ENCODE measurements around the gene SLC25A21. TPM values are rescaled to one million over a fixed set of nuclear protein-coding genes. Genes with fewer than 3 reads are reported as not detected.
"Not testable (repeated sequence)": the region's sequence is repeated elsewhere in the genome, so short reads cannot be mapped to it uniquely, and the experiment has no call there.

The SLC25A21 gene
- total and polyA plus RNA-seq, 4 donors = 0.65 to 1.4 (median 1.3) TPM; not detected in 1

DNA sequence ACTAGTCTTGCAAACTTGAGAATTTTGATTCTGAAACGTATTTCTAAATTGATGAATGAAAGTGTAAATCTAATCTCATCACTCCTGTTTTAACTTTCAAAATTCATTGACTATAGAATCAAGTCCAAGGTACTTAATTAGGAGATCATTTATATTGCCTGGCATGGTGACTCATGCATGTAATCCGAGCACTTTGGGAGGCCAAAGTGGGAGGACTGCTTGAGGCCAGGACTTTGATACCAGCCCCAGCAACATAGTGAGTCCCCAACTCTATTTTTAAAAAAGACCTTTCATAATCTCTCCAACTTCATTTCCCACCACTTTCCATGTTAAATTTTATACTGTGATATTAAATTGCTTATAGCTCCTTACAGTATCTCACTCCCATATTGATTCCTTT lies 22.3 kb upstream of the SLC25A21 start:
- intact Hi-C loops (cut with DNase I) = loop anchor here in 1 of 2 donors (5.0 kb wide), 1 partner anchor 532 kb away; the partner anchor contains the start of gene PAX9
- H3K9me3 ChIP-seq (ENCODE audit: control insufficient read depth, low read length) = no peaks in the 10 kb centered on the region
- no peak overlapping the region for H3K4me3 ChIP-seq (ENCODE audit: low read length in 2 of 2)
- H3K27ac ChIP-seq (ENCODE audit: low read depth in 1 of 2, low read length in 2 of 2) = no peak overlapping the region
- WGBS, 2 donors = 90 to 91% methylated on average over 2 of the region's 2 CpGs
- no peaks in the 10 kb centered on the region for H3K4me1 ChIP-seq (ENCODE audit: control insufficient read depth in 1 of 2, insufficient read depth in 2 of 2, low read length in 2 of 2)
- no peak for DNase-seq
- no peaks in the 10 kb centered on the region for H3K36me3 ChIP-seq (ENCODE audit: control insufficient read depth in 1 of 2, insufficient read depth in 2 of 2, low read length in 1 of 2)
- H3K27me3 ChIP-seq (ENCODE audit: control insufficient read depth in 1 of 2, insufficient read depth in 2 of 2, low read length in 1 of 2) = no peaks in the 10 kb centered on the region
- ATAC-seq (ENCODE audit: low FRiP score) = no peak

DNA sequence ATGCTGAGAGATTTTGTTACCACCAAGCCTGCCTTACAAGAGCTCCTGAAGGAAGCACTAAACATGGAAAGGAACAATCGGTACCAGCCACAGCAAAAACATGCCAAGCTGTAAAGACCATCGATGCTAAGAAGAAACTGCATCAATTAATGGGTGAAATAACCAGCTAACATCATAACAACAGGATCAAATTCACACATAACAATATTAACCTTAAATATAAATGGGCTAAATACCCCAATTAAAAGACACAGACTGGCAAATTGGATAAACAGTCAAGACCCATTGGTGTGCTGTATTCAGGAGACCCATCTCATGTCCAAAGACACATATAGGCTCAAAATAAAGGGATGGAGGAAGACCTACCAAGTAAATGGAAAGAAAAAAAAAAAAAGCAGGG lies 17.3 kb upstream of the SLC25A21 start:
- H3K4me1 ChIP-seq (ENCODE audit: control insufficient read depth in 1 of 2, insufficient read depth in 2 of 2, low read length in 2 of 2); H3K27ac ChIP-seq (ENCODE audit: low read depth in 1 of 2, low read length in 2 of 2); H3K27me3 ChIP-seq (ENCODE audit: control insufficient read depth in 1 of 2, insufficient read depth in 2 of 2, low read length in 1 of 2); H3K4me3 ChIP-seq (ENCODE audit: low read length in 2 of 2); intact Hi-C loops (cut with DNase I); ATAC-seq (ENCODE audit: low FRiP score); H3K36me3 ChIP-seq (ENCODE audit: control insufficient read depth in 1 of 2, insufficient read depth in 2 of 2, low read length in 1 of 2); H3K9me3 ChIP-seq (ENCODE audit: control insufficient read depth, low read length); DNase-seq: not testable (repeated sequence)
- WGBS, 2 donors = 91% methylated on average over 2 of the region's 2 CpGs

DNA sequence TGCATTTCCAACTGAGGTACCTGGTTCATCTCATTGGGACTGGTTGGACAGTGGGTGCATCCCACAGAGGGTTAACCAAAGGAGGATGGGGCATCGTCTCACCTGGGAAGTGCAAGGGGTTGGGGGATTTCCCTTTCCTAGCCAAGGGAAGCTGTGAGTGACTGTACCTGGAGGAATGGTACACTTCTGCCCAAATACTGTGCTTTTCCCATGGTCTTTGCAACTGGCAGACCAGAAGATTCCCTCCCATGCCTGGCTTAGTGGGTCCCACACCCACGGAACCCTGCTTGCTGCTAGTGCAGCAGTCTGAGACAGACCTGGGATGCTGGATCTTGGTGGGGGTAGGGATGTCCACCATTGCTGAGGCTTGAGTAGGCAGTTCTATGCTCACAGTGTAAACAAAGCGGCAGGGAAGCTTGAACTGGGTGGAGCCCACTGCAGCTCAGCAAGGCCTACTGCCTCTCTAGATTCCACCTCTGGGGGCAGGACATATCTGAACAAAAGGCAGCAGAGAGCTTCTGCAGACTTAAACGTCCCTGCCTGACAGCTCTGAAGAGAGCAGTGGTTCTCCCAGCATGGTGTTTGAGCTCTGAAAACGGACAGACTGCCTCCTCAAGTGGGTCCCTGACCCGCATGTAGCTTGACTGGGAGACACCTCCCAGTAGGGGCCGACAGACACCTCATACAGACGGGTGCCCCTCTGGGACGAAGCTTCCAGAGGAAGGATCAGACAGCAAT lies 15.6 kb upstream of the SLC25A21 start:
- WGBS, 2 donors = 70 to 72% methylated on average over 9 of the region's 9 CpGs
- ATAC-seq (ENCODE audit: low FRiP score); intact Hi-C loops (cut with DNase I): not testable (repeated sequence)

DNA sequence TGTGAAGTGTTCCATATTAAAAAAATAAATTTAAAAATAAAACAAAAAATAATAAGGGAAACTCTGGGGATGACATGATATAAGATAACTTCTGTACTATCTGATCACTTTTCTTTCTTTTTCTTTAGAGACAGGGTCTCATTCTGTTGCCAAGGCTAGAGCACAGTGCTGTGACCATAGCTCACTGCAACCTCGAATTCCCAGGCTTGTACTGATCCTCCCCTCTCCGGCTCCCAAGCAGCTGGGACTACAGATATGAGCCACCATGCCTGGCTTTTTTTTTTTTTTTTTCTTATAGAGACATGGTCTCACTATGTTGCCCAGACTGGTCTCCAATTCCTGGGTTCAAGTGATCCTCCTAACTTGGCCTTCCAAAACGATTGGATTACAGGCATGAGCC lies 14.9 kb upstream of the SLC25A21 start:
- Histone ChIP-seq H3K9me3 (ENCODE audit: control insufficient read depth, low read length) (no peaks in the 10 kb centered on the region), H3K4me3 (ENCODE audit: low read length in 2 of 2) (no peak overlapping the region), H3K27ac (ENCODE audit: low read depth in 1 of 2, low read length in 2 of 2) (no peak overlapping the region), H3K27me3 (ENCODE audit: control insufficient read depth in 1 of 2, insufficient read depth in 2 of 2, low read length in 1 of 2) (no peaks in the 10 kb centered on the region), H3K4me1 (ENCODE audit: control insufficient read depth in 1 of 2, insufficient read depth in 2 of 2, low read length in 2 of 2) (no peaks in the 10 kb centered on the region), H3K36me3 (ENCODE audit: control insufficient read depth in 1 of 2, insufficient read depth in 2 of 2, low read length in 1 of 2) (no peaks in the 10 kb centered on the region)
- WGBS, 2 donors = 76% methylated on average over 3 of the region's 3 CpGs
- DNase-seq (no peak), ATAC-seq (ENCODE audit: low FRiP score) (no peak)
- intact Hi-C loops (cut with DNase I) = no loop called here

More for the DNA sequence above, 15.6 kb upstream of the SLC25A21 start:
- H3K27me3 ChIP-seq (ENCODE audit: control insufficient read depth in 1 of 2, insufficient read depth in 2 of 2, low read length in 1 of 2); DNase-seq; H3K4me3 ChIP-seq (ENCODE audit: low read length in 2 of 2); H3K4me1 ChIP-seq (ENCODE audit: control insufficient read depth in 1 of 2, insufficient read depth in 2 of 2, low read length in 2 of 2); H3K27ac ChIP-seq (ENCODE audit: low read depth in 1 of 2, low read length in 2 of 2); H3K36me3 ChIP-seq (ENCODE audit: control insufficient read depth in 1 of 2, insufficient read depth in 2 of 2, low read length in 1 of 2); H3K9me3 ChIP-seq (ENCODE audit: control insufficient read depth, low read length): not testable (repeated sequence)

DNA sequence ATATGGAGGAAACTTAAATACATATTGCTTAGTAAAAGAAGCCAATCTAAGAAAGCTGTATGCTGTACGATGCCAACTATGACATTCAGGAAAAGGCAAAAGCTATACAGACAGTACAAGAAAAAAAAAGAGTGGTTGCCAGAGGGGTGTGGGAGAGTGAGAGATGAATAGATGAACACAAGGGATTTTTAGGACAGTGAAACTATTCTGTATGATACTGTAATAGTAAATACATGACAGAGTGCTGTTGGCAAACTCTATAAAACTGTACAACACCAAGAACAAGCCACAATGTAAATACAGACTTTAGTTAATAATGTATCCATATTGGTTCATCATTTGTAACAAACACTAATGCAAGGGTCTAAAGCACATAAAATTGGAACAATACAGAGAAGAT lies 14.5 kb upstream of the SLC25A21 start:
- H3K4me1 ChIP-seq (ENCODE audit: control insufficient read depth in 1 of 2, insufficient read depth in 2 of 2, low read length in 2 of 2) = no peaks in the 10 kb centered on the region
- H3K27me3 ChIP-seq (ENCODE audit: control insufficient read depth in 1 of 2, insufficient read depth in 2 of 2, low read length in 1 of 2) = no peaks in the 10 kb centered on the region
- ATAC-seq (ENCODE audit: low FRiP score) = no peak
- intact Hi-C loops (cut with DNase I) = no loop called here
- no peak overlapping the region for H3K4me3 ChIP-seq (ENCODE audit: low read length in 2 of 2)
- H3K9me3 ChIP-seq (ENCODE audit: control insufficient read depth, low read length) = no peaks in the 10 kb centered on the region
- WGBS, 2 donors = 91 to 92% methylated on average over 1 of the region's 1 CpG
- no peak overlapping the region for H3K27ac ChIP-seq (ENCODE audit: low read depth in 1 of 2, low read length in 2 of 2)
- DNase-seq = no peak
- H3K36me3 ChIP-seq (ENCODE audit: control insufficient read depth in 1 of 2, insufficient read depth in 2 of 2, low read length in 1 of 2) = no peaks in the 10 kb centered on the region

DNA sequence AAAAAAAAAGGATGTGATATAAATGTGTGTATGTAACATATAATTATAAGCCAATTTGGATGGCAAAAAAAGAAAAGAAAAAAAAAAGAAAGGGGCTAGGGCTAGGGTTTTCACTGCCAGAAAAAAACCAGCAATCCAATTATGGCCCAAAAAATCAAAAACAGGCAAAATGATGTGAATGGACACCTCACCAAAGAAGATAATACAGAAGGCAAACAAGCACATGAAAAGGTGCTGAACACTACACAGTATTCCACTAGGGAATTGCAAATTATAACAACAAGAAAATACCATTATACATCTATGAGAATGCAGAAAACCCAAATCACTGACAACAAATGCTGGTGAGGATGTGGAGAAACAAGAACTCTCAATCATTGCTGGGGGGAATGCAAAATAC lies 13.3 kb upstream of the SLC25A21 start:
- Histone ChIP-seq H3K27ac (ENCODE audit: low read depth in 1 of 2, low read length in 2 of 2) (no peak overlapping the region), H3K36me3 (ENCODE audit: control insufficient read depth in 1 of 2, insufficient read depth in 2 of 2, low read length in 1 of 2) (no peaks in the 10 kb centered on the region), H3K9me3 (ENCODE audit: control insufficient read depth, low read length) (no peaks in the 10 kb centered on the region), H3K4me3 (ENCODE audit: low read length in 2 of 2) (no peak overlapping the region), H3K4me1 (ENCODE audit: control insufficient read depth in 1 of 2, insufficient read depth in 2 of 2, low read length in 2 of 2) (no peaks in the 10 kb centered on the region), H3K27me3 (ENCODE audit: control insufficient read depth in 1 of 2, insufficient read depth in 2 of 2, low read length in 1 of 2) (no peaks in the 10 kb centered on the region)
- no peak for DNase-seq
- ATAC-seq (ENCODE audit: low FRiP score) = no peak
- intact Hi-C loops (cut with DNase I) = no loop called here

DNA sequence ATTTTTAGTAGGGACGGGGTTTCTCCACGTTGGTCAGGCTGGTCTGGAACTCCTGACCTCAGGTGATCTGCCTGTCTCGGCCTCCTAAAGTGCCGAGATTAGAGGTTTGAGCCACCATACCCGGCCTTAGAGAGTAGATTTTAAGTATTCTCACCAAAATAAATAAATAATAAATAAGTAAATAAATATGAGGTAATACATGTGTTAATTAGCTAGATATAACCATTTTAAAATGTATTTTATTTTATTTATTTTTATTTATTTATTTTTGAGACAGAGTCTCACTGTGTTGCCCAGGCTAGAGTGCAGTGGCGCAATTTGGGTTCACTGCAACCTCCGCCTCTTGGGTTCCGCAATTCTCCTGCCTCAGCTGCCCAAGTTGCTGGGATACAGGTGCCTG lies 12.1 kb upstream of the SLC25A21 start:
- H3K36me3 ChIP-seq (ENCODE audit: control insufficient read depth in 1 of 2, insufficient read depth in 2 of 2, low read length in 1 of 2); DNase-seq; H3K4me3 ChIP-seq (ENCODE audit: low read length in 2 of 2); H3K27ac ChIP-seq (ENCODE audit: low read depth in 1 of 2, low read length in 2 of 2); H3K27me3 ChIP-seq (ENCODE audit: control insufficient read depth in 1 of 2, insufficient read depth in 2 of 2, low read length in 1 of 2); intact Hi-C loops (cut with DNase I); ATAC-seq (ENCODE audit: low FRiP score); H3K4me1 ChIP-seq (ENCODE audit: control insufficient read depth in 1 of 2, insufficient read depth in 2 of 2, low read length in 2 of 2); H3K9me3 ChIP-seq (ENCODE audit: control insufficient read depth, low read length): not testable (repeated sequence)
- 86 to 90% methylated on average over 8 of the region's 8 CpGs for WGBS, 2 donors

DNA sequence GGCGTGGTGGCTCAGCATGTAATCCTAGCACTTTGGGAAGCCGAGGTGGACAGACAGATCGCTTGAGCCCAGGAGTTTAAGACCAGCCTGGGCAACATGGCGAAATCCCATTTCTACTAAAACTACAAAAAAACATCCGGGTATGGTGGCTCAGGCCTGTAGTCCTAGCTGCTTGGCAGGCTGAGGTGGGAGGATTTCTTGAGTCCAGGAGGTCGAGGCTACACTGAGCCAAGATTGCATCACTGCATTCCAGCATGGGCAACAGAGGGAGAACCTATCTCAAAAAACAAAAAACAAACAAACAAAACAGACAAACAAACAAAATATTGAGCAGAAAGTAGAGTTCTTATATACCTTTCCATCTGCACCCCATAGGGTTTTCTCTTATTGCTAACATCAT lies 9.0 kb upstream of the SLC25A21 start:
- Histone ChIP-seq H3K27me3 (ENCODE audit: control insufficient read depth in 1 of 2, insufficient read depth in 2 of 2, low read length in 1 of 2) (no peaks in the 10 kb centered on the region), H3K4me1 (ENCODE audit: control insufficient read depth in 1 of 2, insufficient read depth in 2 of 2, low read length in 2 of 2) (no peaks in the 10 kb centered on the region), H3K36me3 (ENCODE audit: control insufficient read depth in 1 of 2, insufficient read depth in 2 of 2, low read length in 1 of 2) (no peaks in the 10 kb centered on the region), H3K27ac (ENCODE audit: low read depth in 1 of 2, low read length in 2 of 2) (no peak overlapping the region), H3K9me3 (ENCODE audit: control insufficient read depth, low read length) (no peaks in the 10 kb centered on the region), H3K4me3 (ENCODE audit: low read length in 2 of 2) (no peak overlapping the region)
- ATAC-seq (ENCODE audit: low FRiP score) (no peak), DNase-seq (no peak)
- intact Hi-C loops (cut with DNase I) = no loop called here
- 88 to 89% methylated on average over 6 of the region's 6 CpGs for WGBS, 2 donors

DNA sequence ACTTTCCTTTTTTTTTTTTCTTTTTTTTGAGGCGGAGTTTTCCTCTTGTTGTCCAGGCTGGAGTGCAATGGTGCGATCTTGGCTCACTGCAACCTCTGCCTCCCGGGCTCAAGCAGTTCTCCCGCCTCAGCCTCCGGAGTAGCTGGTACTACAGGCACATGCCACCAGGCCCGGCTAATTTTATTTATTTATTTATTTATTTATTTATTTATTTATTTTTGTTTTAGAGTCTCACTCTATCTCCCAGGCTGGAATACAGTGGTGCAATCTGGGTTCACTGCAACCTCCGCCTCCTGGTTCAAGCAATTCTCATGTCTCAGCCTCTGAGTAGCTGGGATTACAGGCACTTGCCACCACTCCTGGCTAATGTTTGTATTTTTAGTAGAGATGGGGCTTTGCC lies 8.5 kb upstream of the SLC25A21 start:
- 93 to 95% methylated on average over 7 of the region's 7 CpGs for WGBS, 2 donors
- intact Hi-C loops (cut with DNase I); H3K27ac ChIP-seq (ENCODE audit: low read depth in 1 of 2, low read length in 2 of 2): not testable (repeated sequence)

More for the DNA sequence above, 8.5 kb upstream of the SLC25A21 start:
- not testable (repeated sequence) for H3K9me3 ChIP-seq (ENCODE audit: control insufficient read depth, low read length); H3K4me3 ChIP-seq (ENCODE audit: low read length in 2 of 2); H3K4me1 ChIP-seq (ENCODE audit: control insufficient read depth in 1 of 2, insufficient read depth in 2 of 2, low read length in 2 of 2); H3K27me3 ChIP-seq (ENCODE audit: control insufficient read depth in 1 of 2, insufficient read depth in 2 of 2, low read length in 1 of 2); H3K36me3 ChIP-seq (ENCODE audit: control insufficient read depth in 1 of 2, insufficient read depth in 2 of 2, low read length in 1 of 2); ATAC-seq (ENCODE audit: low FRiP score); DNase-seq

Measured in aorta (tissue), 5 donors.